Hepatocyte (in vitro differentiated cells): ENCODE measurements around the gene EXOC2.

ENCODE experiments used
- CTCF ChIP-seq: fragments of 200-600 bp; sonication (generic); IDR thresholded peaks from 2 replicates; pipeline ENCODE4 v1.5.1; 2016; ENCODE audit warnings: antibody characterized with exemption, mild to moderate bottlenecking; ENCODE audit not compliant: poor library complexity
- EZH2 ChIP-seq: fragments of 200-600 bp; sonication (generic); IDR thresholded peaks from 2 replicates; pipeline ENCODE4 v1.6.1; 2016; ENCODE audit warnings: antibody characterized with exemption, mild to moderate bottlenecking, borderline replicate concordance
- EZH2phosphoT487 ChIP-seq: fragments of 200-600 bp; sonication (generic); IDR thresholded peaks from one replicate; pipeline ENCODE4 v1.6.1; 2018; ENCODE audit warnings: antibody characterized with exemption, mild to moderate bottlenecking, low read depth, moderate library complexity; ENCODE audit not compliant: unreplicated experiment, severe bottlenecking

- TF ChIP-seq EZH2 (no peak), CTCF (no peak), EZH2phosphoT487 (no peak)
Observed at GRCh38 chr6:470901-471448, 222.0 kb downstream of the EXOC2 start.
